Measurements from ENCODE around the gene TARS3. TPM values are rescaled to one million over a fixed set of nuclear protein-coding genes. Genes with fewer than 3 reads are reported as not detected.

Gene TARS3
- total and polyA plus RNA-seq, 7 donors, result 11.1 to 40.2 (median 35.0) TPM

DNA sequence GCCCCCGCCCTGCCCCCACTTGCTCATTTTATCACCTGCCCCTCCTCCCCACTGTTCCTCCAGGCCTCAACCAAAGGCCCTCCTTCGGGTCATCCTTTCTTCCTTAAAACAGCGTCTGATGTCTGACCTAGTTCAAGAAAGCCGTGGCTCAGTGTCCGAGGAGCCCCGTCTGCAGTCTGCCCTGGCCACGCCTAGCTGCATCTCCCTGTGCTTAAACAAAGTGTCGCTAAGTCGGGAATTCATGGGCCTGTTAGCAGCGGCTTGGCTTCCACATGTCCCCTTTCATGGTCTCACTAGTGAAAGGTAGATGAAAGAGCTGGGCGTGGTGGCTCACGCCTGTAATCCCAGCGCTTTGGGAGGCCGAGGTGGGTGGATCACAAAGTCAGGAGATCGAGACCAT, 113.3 kb downstream of the TARS3 start:
- 95% methylated on average over 15 of the region's 15 CpGs for WGBS, 3 donors
- no peak for ATAC-seq
- TF ChIP-seq, protein P1, sequence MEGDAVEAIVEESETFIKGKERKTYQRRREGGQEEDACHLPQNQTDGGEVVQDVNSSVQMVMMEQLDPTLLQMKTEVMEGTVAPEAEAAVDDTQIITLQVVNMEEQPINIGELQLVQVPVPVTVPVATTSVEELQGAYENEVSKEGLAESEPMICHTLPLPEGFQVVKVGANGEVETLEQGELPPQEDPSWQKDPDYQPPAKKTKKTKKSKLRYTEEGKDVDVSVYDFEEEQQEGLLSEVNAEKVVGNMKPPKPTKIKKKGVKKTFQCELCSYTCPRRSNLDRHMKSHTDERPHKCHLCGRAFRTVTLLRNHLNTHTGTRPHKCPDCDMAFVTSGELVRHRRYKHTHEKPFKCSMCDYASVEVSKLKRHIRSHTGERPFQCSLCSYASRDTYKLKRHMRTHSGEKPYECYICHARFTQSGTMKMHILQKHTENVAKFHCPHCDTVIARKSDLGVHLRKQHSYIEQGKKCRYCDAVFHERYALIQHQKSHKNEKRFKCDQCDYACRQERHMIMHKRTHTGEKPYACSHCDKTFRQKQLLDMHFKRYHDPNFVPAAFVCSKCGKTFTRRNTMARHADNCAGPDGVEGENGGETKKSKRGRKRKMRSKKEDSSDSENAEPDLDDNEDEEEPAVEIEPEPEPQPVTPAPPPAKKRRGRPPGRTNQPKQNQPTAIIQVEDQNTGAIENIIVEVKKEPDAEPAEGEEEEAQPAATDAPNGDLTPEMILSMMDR (IDR thresholded peaks at IDR 0.05), result no peak
- H3K4me3 ChIP-seq, result no peak overlapping the region
- H3K27ac ChIP-seq, result peak overlapping the region; percentile 67
- H3K9me3 ChIP-seq, result no peaks in the 10 kb centered on the region
- DNase-seq, result no peak
- peaks cover 67% of the 10 kb centered on the region for H3K4me1 ChIP-seq
- no peaks in the 10 kb centered on the region for H3K27me3 ChIP-seq (ENCODE audit: insufficient read depth in 3 of 3, low read length in 2 of 3)
- intact Hi-C loops (cut with DNase I), result loop anchor here in 1 of 2 donors (5.0 kb wide), 1 partner anchor 36 kb away; no protein-coding TSS in a partner anchor
- no peaks in the 10 kb centered on the region for H3K36me3 ChIP-seq (ENCODE audit: insufficient read depth in 1 of 2, low read depth in 1 of 2)

DNA sequence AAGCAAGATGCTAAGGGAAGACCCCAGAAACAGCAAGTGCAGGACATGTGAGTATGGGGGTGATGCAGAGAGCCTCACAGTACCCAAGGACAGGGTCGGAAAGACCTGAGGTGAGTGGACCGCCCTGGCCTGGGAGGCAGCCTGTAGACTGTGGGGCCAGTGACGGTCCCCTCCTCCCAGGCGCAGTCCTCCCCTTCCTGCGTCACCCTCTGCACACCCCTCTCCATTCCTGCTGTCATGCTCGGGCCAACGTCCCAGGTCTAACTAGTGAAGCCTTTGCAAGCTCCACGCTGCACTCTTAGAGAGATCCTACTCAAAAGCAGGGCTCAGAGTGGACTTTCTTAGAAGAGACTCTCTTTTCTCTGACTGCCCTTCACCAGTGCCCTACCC, 113.7 kb downstream of the TARS3 start:
- Histone ChIP-seq H3K9me3 (no peaks in the 10 kb centered on the region), H3K27ac (no peak overlapping the region), H3K36me3 (ENCODE audit: insufficient read depth in 1 of 2, low read depth in 1 of 2) (no peaks in the 10 kb centered on the region), H3K27me3 (ENCODE audit: insufficient read depth in 3 of 3, low read length in 2 of 3) (no peaks in the 10 kb centered on the region), H3K4me1 (peaks cover 63% of the 10 kb centered on the region), H3K4me3 (no peak overlapping the region)
- intact Hi-C loops (cut with DNase I), result loop anchor here in 1 of 2 donors (5.0 kb wide), 1 partner anchor 37 kb away; no protein-coding TSS in a partner anchor
- TF ChIP-seq, protein P1 (IDR thresholded peaks at IDR 0.05), result no peak
- DNase-seq (no peak), ATAC-seq (no peak)
- 91 to 95% (median 95%) methylated on average over 8 of the region's 8 CpGs for WGBS, 3 donors

GRCh38 chr15:101609742-101610610, 114.3 kb downstream of the TARS3 start:
- TF ChIP-seq, protein P1 (IDR thresholded peaks at IDR 0.05), result no peak
- Histone ChIP-seq H3K27me3 (ENCODE audit: insufficient read depth in 3 of 3, low read length in 2 of 3) (no peaks in the 10 kb centered on the region), H3K4me1 (peaks cover 57% of the 10 kb centered on the region), H3K36me3 (ENCODE audit: insufficient read depth in 1 of 2, low read depth in 1 of 2) (no peaks in the 10 kb centered on the region), H3K27ac (peak overlapping the region; percentile 53), H3K9me3 (no peaks in the 10 kb centered on the region), H3K4me3 (no peak overlapping the region)
- ATAC-seq (peak in 1 of 4 donors; percentile 48), DNase-seq (peak in 1 of 2 donors; percentile 52)
- intact Hi-C loops (cut with DNase I), result loop anchor here in 1 of 2 donors (5.0 kb wide), 1 partner anchor 37 kb away; no protein-coding TSS in a partner anchor
- WGBS, 3 donors, result 64 to 78% (median 65%) methylated on average over 23 of the region's 23 CpGs

GRCh38 chr15:101608201-101608600, 116.1 kb downstream of the TARS3 start:
- H3K4me3 ChIP-seq, result no peak overlapping the region
- ATAC-seq, result peak; percentile 21 to 42 (median 32)
- TF ChIP-seq, protein P1 (IDR thresholded peaks at IDR 0.05), result no peak

More at GRCh38 chr15:101608201-101608600, 116.1 kb downstream of the TARS3 start:
- 43 to 59% (median 50%) methylated on average over 8 to 9 of the region's 9 CpGs for WGBS, 3 donors
- no peaks in the 10 kb centered on the region for H3K36me3 ChIP-seq (ENCODE audit: insufficient read depth in 1 of 2, low read depth in 1 of 2)
- peaks cover 39% of the 10 kb centered on the region for H3K4me1 ChIP-seq
- H3K27ac ChIP-seq, result no peak overlapping the region
- H3K27me3 ChIP-seq (ENCODE audit: insufficient read depth in 3 of 3, low read length in 2 of 3), result no peaks in the 10 kb centered on the region
- DNase-seq, result peak in 1 of 2 donors; percentile 52
- intact Hi-C loops (cut with DNase I), result no loop called here
- H3K9me3 ChIP-seq, result no peaks in the 10 kb centered on the region
